Measurements from ENCODE around the gene ELP5. TPM values are rescaled to one million over a fixed set of nuclear protein-coding genes. Genes with fewer than 3 reads are reported as not detected.

ELP5 gene
- total RNA-seq, 1 experiment from 2014 or later, result 20.3 TPM

- intact Hi-C loops (cut with micrococcal nuclease; ENCODE audit: unreplicated experiment), result no loop called here
- no peak for DNase-seq
- BruUV-seq (replicated peaks), result no TSS peak
- CTCF ChIA-PET, result no interaction called here
- Mint-ChIP-seq H3K4me1 (ENCODE audit: low read depth, unreplicated experiment) (peaks cover 4% of the 10 kb centered on the region), H3K27ac (ENCODE audit: unreplicated experiment) (no peak overlapping the region), H3K9me3 (ENCODE audit: low read depth, unreplicated experiment) (no peaks in the 10 kb centered on the region), H3K36me3 (ENCODE audit: insufficient read depth, unreplicated experiment) (peaks cover 8% of the 10 kb centered on the region), H3K27me3 (ENCODE audit: unreplicated experiment) (peaks cover 31% of the 10 kb centered on the region), H3K4me3 (ENCODE audit: low read depth, unreplicated experiment) (no peak overlapping the region)
- TF ChIP-seq, protein P1, sequence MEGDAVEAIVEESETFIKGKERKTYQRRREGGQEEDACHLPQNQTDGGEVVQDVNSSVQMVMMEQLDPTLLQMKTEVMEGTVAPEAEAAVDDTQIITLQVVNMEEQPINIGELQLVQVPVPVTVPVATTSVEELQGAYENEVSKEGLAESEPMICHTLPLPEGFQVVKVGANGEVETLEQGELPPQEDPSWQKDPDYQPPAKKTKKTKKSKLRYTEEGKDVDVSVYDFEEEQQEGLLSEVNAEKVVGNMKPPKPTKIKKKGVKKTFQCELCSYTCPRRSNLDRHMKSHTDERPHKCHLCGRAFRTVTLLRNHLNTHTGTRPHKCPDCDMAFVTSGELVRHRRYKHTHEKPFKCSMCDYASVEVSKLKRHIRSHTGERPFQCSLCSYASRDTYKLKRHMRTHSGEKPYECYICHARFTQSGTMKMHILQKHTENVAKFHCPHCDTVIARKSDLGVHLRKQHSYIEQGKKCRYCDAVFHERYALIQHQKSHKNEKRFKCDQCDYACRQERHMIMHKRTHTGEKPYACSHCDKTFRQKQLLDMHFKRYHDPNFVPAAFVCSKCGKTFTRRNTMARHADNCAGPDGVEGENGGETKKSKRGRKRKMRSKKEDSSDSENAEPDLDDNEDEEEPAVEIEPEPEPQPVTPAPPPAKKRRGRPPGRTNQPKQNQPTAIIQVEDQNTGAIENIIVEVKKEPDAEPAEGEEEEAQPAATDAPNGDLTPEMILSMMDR (IDR thresholded peaks at IDR 0.05; ENCODE audit: unreplicated experiment), result no peak
Measured at GRCh38 chr17:7290166-7290565, 38.2 kb downstream of the ELP5 start.

GRCh38 chr17:7290685-7291084, 38.7 kb downstream of the ELP5 start:
- TF ChIP-seq, protein P1 (IDR thresholded peaks at IDR 0.05; ENCODE audit: unreplicated experiment), result no peak
- peaks cover 8% of the 10 kb centered on the region for H3K36me3 Mint-ChIP-seq (ENCODE audit: insufficient read depth, unreplicated experiment)
- peaks cover 8% of the 10 kb centered on the region for H3K4me1 Mint-ChIP-seq (ENCODE audit: low read depth, unreplicated experiment)
- peaks cover 31% of the 10 kb centered on the region for H3K27me3 Mint-ChIP-seq (ENCODE audit: unreplicated experiment)
- no peak overlapping the region for H3K27ac Mint-ChIP-seq (ENCODE audit: unreplicated experiment)
- no TSS peak for BruUV-seq (replicated peaks)
- no peaks in the 10 kb centered on the region for H3K9me3 Mint-ChIP-seq (ENCODE audit: low read depth, unreplicated experiment)
- DNase-seq, result no peak
- CTCF ChIA-PET, result no interaction called here
- no peak overlapping the region for H3K4me3 Mint-ChIP-seq (ENCODE audit: low read depth, unreplicated experiment)
- intact Hi-C loops (cut with micrococcal nuclease; ENCODE audit: unreplicated experiment), result no loop called here

DNA sequence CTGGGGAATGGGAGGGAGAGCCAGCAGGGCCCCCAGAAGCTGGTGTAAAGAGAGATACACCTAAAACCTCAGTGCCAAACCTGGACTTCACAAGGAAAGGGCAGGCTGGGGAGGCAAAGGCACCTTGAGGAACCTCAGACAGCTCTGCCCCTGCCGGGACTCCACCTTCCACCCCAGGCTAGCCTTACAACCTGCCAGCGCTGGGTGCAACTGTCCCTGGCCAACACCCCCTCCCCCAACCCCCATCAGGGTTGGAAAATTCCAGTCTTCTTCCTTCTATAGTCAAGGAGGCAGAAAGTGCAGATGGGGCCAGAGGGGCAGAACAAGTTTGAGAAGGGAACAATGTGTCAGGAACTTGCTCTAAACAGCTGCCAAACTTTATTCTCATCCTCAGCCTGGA, 40.2 kb downstream of the ELP5 start:
- CTCF ChIA-PET, result interaction anchor here (0.5 kb wide), 1 partner anchor 20 kb away, joined by 4 read pairs; no protein-coding TSS in a partner anchor

GRCh38 chr17:7292729-7293128, 40.7 kb downstream of the ELP5 start:
- no peak overlapping the region for H3K27ac Mint-ChIP-seq (ENCODE audit: unreplicated experiment)

More for the DNA sequence above, 40.2 kb downstream of the ELP5 start:
- H3K4me3 Mint-ChIP-seq (ENCODE audit: low read depth, unreplicated experiment), result no peak overlapping the region
- no peak overlapping the region for H3K27ac Mint-ChIP-seq (ENCODE audit: unreplicated experiment)
- peaks cover 8% of the 10 kb centered on the region for H3K36me3 Mint-ChIP-seq (ENCODE audit: insufficient read depth, unreplicated experiment)
- intact Hi-C loops (cut with micrococcal nuclease; ENCODE audit: unreplicated experiment), result no loop called here
- peaks cover 30% of the 10 kb centered on the region for H3K27me3 Mint-ChIP-seq (ENCODE audit: unreplicated experiment)
- TF ChIP-seq, protein P1 (IDR thresholded peaks at IDR 0.05; ENCODE audit: unreplicated experiment), result no peak
- peaks cover 15% of the 10 kb centered on the region for H3K4me1 Mint-ChIP-seq (ENCODE audit: low read depth, unreplicated experiment)
- no peak for DNase-seq
- no peaks in the 10 kb centered on the region for H3K9me3 Mint-ChIP-seq (ENCODE audit: low read depth, unreplicated experiment)
- BruUV-seq (replicated peaks), result no TSS peak

More at GRCh38 chr17:7292729-7293128, 40.7 kb downstream of the ELP5 start:
- CTCF ChIA-PET, result no interaction called here
- intact Hi-C loops (cut with micrococcal nuclease; ENCODE audit: unreplicated experiment), result no loop called here
- Mint-ChIP-seq H3K4me3 (ENCODE audit: low read depth, unreplicated experiment) (no peak overlapping the region), H3K9me3 (ENCODE audit: low read depth, unreplicated experiment) (no peaks in the 10 kb centered on the region), H3K36me3 (ENCODE audit: insufficient read depth, unreplicated experiment) (peaks cover 8% of the 10 kb centered on the region), H3K27me3 (ENCODE audit: unreplicated experiment) (peaks cover 24% of the 10 kb centered on the region), H3K4me1 (ENCODE audit: low read depth, unreplicated experiment) (peaks cover 15% of the 10 kb centered on the region)
- BruUV-seq (replicated peaks), result no TSS peak
- DNase-seq, result no peak
- TF ChIP-seq, protein P1 (IDR thresholded peaks at IDR 0.05; ENCODE audit: unreplicated experiment), result no peak

Measured in Calu3 (cell line).